Measurements from ENCODE around the gene RBMS1. TPM values are rescaled to one million over a fixed set of nuclear protein-coding genes. Genes with fewer than 3 reads are reported as not detected.

The RBMS1 gene
- total and polyA plus RNA-seq, 2 donors (not counting 1 experiment from before 2014, with no cell fraction given), result 18.0 to 36.7 TPM

DNA sequence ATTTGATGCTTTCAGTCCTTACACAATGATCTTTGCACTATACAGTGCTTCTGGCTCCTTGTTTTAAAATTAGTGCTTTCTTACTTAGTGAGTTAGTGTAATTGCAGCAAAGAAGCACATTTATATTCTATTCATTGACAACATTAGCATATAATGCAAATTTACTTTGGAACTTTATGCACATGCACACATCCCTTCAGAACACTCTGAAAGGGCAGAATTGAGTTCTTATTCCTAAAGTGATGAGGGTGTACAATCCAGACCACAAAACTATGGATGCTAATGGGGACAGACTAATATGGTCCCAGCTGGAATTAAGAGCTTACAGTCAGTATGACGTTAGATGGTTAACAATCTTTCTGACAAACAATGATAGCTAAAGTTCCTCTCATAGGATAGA, 127.1 kb downstream of the RBMS1 start:
- no peak overlapping the region for H3K27ac Mint-ChIP-seq
- no peaks in the 10 kb centered on the region for H3K9me3 ChIP-seq (ENCODE audit: control extremely low read depth in 1 of 3, control insufficient read depth in 2 of 3, insufficient read depth in 1 of 3, low read length in 2 of 3)
- H3K9me3 Mint-ChIP-seq (ENCODE audit: insufficient read depth), result no peaks in the 10 kb centered on the region
- DNase-seq (no peak), ATAC-seq (ENCODE audit: low read depth) (no peak)
- H3K4me3 Mint-ChIP-seq, result no peak overlapping the region
- H3K4me1 ChIP-seq (ENCODE audit: control insufficient read depth in 2 of 2, insufficient read depth in 2 of 2, low read length in 2 of 2), result peaks cover 9 to 19% of the 10 kb centered on the region in 2 donors
- no peaks in the 10 kb centered on the region for H3K27me3 Mint-ChIP-seq
- no peak overlapping the region for H3K9ac ChIP-seq (ENCODE audit: low read length)
- H3K79me2 ChIP-seq (ENCODE audit: control insufficient read depth, insufficient read depth, low read length), result peaks cover 57% of the 10 kb centered on the region
- H3K4me2 ChIP-seq (replicated peaks; ENCODE audit: low read depth, low read length, poor library complexity, severe bottlenecking), result no peak overlapping the region
- ChIA-PET CTCF (interaction anchor here (0.9 kb wide), 1 partner anchor 623 kb away, joined by 3 read pairs; no protein-coding TSS in a partner anchor), POLR2A (no interaction called here)
- H3K27me3 ChIP-seq (replicated peaks in 1 of 4; ENCODE audit: control extremely low read depth in 1 of 4, control insufficient read depth in 3 of 4, insufficient read depth in 4 of 4, low read length in 3 of 4), result no peaks in the 10 kb centered on the region
- no peak overlapping the region for H2AFZ ChIP-seq (ENCODE audit: insufficient read depth, low read depth, low read length, poor library complexity, severe bottlenecking)
- H3K4me1 Mint-ChIP-seq, result peaks cover 24% of the 10 kb centered on the region
- intact Hi-C loops (cut with micrococcal nuclease), result no loop called here
- no peak overlapping the region for H3K4me3 ChIP-seq (ENCODE audit: control extremely low read depth in 1 of 5, extremely low read depth in 1 of 5, insufficient read depth in 1 of 5, low read depth in 2 of 5, low read length in 4 of 5)
- WGBS (ENCODE audit: insufficient coverage), result no CpG with 5 or more reads among the region's 1 CpG
- H4K20me1 ChIP-seq (ENCODE audit: control insufficient read depth, insufficient read depth, low read length, poor library complexity, severe bottlenecking), result peaks cover 44% of the 10 kb centered on the region
- TF ChIP-seq, protein P1, sequence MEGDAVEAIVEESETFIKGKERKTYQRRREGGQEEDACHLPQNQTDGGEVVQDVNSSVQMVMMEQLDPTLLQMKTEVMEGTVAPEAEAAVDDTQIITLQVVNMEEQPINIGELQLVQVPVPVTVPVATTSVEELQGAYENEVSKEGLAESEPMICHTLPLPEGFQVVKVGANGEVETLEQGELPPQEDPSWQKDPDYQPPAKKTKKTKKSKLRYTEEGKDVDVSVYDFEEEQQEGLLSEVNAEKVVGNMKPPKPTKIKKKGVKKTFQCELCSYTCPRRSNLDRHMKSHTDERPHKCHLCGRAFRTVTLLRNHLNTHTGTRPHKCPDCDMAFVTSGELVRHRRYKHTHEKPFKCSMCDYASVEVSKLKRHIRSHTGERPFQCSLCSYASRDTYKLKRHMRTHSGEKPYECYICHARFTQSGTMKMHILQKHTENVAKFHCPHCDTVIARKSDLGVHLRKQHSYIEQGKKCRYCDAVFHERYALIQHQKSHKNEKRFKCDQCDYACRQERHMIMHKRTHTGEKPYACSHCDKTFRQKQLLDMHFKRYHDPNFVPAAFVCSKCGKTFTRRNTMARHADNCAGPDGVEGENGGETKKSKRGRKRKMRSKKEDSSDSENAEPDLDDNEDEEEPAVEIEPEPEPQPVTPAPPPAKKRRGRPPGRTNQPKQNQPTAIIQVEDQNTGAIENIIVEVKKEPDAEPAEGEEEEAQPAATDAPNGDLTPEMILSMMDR (IDR thresholded peaks at IDR 0.05), result no peak
- TF ChIP-seq EZH2 (IDR thresholded peaks at IDR 0.05; ENCODE audit: borderline replicate concordance, insufficient read depth, low read depth, low read length, poor library complexity, severe bottlenecking), result no peak
- H3K36me3 ChIP-seq (replicated peaks in 1 of 2; ENCODE audit: control extremely low read depth in 1 of 2, control insufficient read depth in 1 of 2, extremely low read depth in 1 of 2, insufficient read depth in 2 of 2, low read length in 1 of 2), result peaks cover 0 to 15% of the 10 kb centered on the region in 2 experiments
- H3K27ac ChIP-seq (ENCODE audit: low read length in 2 of 2), result no peak overlapping the region

DNA sequence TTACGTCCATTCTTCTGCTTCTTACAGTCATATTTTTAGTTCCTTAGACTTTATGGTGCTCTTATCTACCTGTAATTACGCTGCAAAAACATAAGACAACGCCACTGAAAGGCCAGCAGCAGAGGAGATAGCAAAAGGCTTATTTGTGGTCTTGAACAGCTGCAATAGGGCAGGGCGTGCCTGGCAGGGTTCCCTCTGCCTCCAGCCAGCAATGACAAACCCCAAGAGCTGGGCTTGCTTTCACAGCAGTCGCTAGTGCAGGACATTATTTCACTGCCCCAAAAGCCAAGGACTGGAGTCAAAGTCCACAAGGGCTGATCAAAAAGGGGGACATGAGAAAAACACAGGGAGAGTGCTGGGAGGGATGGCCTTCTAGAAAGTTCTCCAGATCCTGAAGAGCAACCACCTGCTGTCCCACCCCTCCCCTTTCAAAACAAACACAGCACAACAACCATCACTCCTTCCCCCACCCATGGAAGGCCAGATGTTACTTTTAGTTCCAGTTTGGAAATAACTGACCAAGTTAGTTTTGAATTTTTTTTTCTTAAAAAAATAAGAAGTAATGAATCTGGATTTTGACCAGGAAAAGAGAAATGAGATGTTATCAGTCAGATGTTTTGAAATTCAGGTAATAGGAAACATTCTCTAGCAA, 127.8 kb downstream of the RBMS1 start:
- H3K79me2 ChIP-seq (ENCODE audit: control insufficient read depth, insufficient read depth, low read length), result peaks cover 53% of the 10 kb centered on the region
- no peak for DNase-seq
- no peak overlapping the region for H3K27ac ChIP-seq (ENCODE audit: low read length in 2 of 2)
- ChIA-PET POLR2A (no interaction called here), CTCF (no interaction called here)
- H3K27ac Mint-ChIP-seq, result no peak overlapping the region
- H3K4me1 ChIP-seq (ENCODE audit: control insufficient read depth in 2 of 2, insufficient read depth in 2 of 2, low read length in 2 of 2), result peaks cover 9 to 19% of the 10 kb centered on the region in 2 donors
- H3K36me3 ChIP-seq (replicated peaks in 1 of 2; ENCODE audit: control extremely low read depth in 1 of 2, control insufficient read depth in 1 of 2, extremely low read depth in 1 of 2, insufficient read depth in 2 of 2, low read length in 1 of 2), result peaks cover 0 to 15% of the 10 kb centered on the region in 2 experiments
- no peaks in the 10 kb centered on the region for H3K27me3 Mint-ChIP-seq
- 89% methylated on average over 4 of the region's 5 CpGs for WGBS (ENCODE audit: insufficient coverage)
- no peaks in the 10 kb centered on the region for H3K9me3 ChIP-seq (ENCODE audit: control extremely low read depth in 1 of 3, control insufficient read depth in 2 of 3, insufficient read depth in 1 of 3, low read length in 2 of 3)
- H3K4me1 Mint-ChIP-seq, result peaks cover 21% of the 10 kb centered on the region
- H3K4me3 ChIP-seq (ENCODE audit: control extremely low read depth in 1 of 5, extremely low read depth in 1 of 5, insufficient read depth in 1 of 5, low read depth in 2 of 5, low read length in 4 of 5), result no peak overlapping the region
- TF ChIP-seq, protein P1 (IDR thresholded peaks at IDR 0.05), result no peak
- TF ChIP-seq EZH2 (IDR thresholded peaks at IDR 0.05; ENCODE audit: borderline replicate concordance, insufficient read depth, low read depth, low read length, poor library complexity, severe bottlenecking), result no peak
- H3K9ac ChIP-seq (ENCODE audit: low read length), result no peak overlapping the region
- H2AFZ ChIP-seq (ENCODE audit: insufficient read depth, low read depth, low read length, poor library complexity, severe bottlenecking), result no peak overlapping the region
- no peaks in the 10 kb centered on the region for H3K9me3 Mint-ChIP-seq (ENCODE audit: insufficient read depth)
- H3K27me3 ChIP-seq (replicated peaks in 1 of 4; ENCODE audit: control extremely low read depth in 1 of 4, control insufficient read depth in 3 of 4, insufficient read depth in 4 of 4, low read length in 3 of 4), result no peaks in the 10 kb centered on the region
- H3K4me2 ChIP-seq (replicated peaks; ENCODE audit: low read depth, low read length, poor library complexity, severe bottlenecking), result no peak overlapping the region
- ATAC-seq (ENCODE audit: low read depth), result no peak
- peaks cover 44% of the 10 kb centered on the region for H4K20me1 ChIP-seq (ENCODE audit: control insufficient read depth, insufficient read depth, low read length, poor library complexity, severe bottlenecking)
- H3K4me3 Mint-ChIP-seq, result no peak overlapping the region
- intact Hi-C loops (cut with micrococcal nuclease), result no loop called here
